ENCODE results near the gene ACTR8. TPM values are rescaled to one million over a fixed set of nuclear protein-coding genes. Genes with fewer than 3 reads are reported as not detected.

ACTR8 gene
- total RNA-seq, 1 experiment from 2014 or later: 15.2 TPM

DNA sequence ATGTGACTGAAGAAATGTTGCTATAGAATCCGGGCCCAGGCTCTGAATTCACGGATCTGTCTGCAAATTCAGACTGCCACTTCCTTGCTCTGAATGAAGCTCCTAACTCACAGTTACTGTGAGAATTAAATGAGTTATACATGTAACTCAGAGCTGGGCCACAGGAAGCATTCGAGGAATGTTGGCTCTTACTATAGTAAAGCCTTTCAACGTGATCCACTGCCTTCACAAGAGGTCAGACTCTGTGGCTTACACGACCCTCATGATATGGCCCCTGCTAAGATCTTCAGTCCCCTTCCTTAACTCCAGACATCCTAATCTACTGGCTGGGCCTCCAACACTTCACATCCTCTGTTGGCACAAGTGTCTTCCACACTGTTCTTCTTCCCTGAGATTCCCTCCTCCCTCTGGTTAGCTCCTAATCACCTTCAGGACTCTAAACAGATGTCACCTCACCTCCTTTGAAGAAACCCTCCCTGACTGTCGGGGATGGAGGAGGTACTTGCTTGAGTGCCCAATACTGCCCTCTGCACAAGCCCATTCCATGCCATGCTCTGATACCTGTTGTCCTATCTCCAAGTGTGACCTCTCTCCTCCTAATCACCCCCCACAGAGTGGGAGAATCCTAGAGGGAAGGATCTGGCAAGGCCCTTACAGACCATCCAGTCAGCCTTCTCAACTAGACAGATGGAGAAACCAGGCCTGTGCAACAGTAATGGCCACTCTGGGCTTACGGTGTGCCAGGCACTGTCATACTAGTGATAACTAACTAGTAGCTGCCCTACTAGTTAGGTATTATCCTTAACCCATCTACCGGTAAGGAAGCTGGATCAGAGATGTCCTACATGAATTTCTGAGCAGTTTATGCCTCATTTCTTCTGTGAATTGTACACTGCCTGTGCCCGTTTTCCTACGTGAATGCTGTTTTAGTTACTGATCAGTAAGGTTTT, 1.3 kb downstream of the ACTR8 start:
- no peak for DNase-seq (ENCODE audit: extremely low read depth, low read depth)

DNA sequence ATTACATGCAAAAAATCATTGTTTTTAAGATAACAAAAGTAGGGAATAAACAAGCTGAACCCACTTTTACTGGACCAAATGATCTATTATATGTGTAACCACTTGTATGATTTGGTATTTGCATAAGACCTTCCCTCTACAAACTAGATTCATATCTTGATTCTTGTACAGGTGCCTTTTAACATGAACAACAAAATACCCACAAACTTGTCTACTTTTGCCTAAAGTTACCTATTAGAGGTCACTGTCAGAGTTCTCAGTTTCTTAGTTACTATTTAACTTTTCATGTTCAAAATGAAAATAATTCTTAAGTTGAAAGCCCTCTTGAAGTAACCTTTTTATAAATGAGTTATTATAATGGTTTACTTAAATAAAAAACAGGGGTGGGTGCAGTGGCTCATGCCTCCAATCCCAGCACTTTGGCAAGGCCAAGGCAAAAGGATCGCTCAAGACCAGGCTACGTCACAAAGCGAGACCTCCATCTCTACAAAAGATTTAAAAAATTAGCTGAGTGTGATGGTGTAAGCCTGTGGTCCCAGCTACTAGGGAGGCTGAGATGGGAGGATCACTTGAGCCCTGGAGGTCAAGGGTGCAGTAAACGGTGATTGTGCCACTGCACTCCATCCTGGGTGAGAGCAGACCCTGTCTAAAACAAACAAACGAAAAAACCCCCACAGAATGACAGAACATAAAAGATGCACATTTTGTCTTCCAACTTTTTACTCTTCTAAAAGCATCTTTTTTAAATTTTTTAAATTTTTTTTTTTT, 16.0 kb downstream of the ACTR8 start:
- DNase-seq (ENCODE audit: extremely low read depth, low read depth): no peak

DNA sequence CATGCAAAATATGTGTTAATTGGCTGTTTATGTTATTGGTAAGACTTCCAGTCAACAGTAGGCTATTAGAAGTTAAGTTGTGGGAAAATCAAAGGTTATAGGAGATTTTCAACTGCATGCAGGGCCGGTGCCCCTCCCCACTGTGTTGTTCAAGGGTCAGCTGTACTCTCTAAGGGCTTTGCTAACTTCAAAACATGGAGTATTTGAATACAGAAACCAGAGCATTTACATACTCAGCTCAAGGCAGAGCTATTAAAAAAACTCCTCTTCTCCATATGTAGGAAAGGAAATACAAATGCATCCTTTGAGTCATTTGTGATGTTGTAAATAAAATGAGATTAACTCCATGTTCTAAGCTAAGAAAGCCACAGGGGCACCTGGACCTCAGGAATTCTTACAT, 18.8 kb downstream of the ACTR8 start:
- no peak for DNase-seq (ENCODE audit: extremely low read depth, low read depth)

DNA sequence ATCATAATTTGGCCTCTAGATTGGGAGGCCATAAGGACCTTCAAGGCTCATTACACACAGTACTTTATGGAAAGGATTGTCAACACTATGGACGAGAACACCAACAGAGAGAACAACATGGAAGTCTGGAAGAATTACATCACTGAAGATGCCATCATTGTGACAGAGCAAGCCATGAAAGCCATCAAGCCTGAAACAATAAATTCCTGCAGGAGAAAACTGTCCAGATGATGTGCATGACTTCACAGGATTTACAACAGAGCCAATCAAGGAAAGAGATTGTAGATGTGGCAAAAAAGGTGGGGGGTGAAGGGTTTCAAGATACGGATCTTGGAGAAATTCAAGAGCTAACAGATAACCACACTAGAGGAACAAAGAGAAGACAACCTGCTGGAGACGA, 19.7 kb downstream of the ACTR8 start:
- no peak for DNase-seq (ENCODE audit: extremely low read depth, low read depth)

DNA sequence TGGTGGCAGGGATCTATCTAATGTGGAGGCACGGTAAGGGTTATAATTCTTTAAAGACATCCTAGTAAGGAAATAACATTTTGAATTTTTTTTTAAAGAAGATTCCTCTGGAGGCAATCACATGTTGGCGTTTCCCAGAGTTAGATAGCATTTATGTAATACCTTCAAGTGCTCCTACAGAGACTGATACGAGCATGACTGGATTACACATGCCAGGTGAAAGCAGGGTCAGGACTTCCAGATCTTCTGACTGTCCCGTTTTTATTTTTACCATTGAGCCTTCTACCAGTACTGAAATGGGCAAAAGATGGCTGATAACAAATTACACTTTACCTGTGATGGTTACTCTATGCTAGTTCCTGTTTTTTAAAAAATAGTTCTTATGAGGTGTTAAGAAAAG, 21.8 kb downstream of the ACTR8 start:
- no peak for DNase-seq (ENCODE audit: extremely low read depth, low read depth)

DNA sequence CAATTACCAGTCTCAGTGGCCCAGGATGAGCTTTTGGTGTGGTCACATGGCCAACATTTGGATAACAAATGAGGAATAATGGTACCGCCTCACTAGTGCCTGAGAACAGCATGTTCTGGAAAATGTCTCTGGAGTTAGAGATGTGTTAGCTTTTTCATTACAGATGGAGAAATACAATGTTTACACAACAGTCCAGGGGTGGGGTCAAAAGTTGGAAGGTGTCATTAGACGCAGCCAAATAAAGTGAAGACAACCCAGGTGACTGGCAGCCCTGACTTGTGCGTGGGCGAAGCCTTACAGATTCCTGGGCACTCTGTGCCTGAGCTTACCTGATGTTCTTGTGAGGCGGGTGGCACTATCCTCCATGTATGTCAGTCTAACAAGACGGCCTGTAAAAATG, 22.8 kb downstream of the ACTR8 start:
- no peak for DNase-seq (ENCODE audit: extremely low read depth, low read depth)

DNA sequence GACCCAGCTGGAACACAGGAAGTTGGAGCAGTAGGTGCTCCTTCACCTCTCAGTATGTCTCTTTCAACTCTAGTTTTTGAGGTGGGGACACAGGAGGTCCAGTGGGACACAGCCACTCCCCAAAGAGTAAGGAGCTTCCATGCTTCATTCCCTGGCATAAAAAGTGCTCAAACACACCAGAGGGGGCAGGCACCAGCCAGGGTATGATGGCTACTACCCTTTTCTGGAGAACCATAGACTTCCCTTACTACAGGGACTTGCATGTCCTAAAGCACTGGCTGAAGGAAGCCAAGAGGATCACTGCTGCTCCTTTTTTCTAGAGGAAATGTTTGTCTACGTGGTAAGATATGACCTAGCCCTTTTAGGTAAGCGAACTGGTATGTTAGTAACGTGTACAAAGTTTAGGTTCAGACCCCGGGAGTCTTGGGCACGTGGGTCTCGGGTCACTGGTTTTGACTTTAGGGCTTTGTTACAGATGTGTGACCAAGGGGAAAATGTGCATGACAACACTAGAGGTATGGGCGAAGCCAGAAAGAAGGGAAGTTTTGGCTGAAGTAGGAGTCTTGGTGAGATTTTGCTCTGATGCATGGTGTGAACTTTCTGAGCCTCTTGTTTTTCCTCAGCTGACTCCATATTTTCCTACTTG, 23.7 kb downstream of the ACTR8 start:
- no peak for DNase-seq (ENCODE audit: extremely low read depth, low read depth)

DNA sequence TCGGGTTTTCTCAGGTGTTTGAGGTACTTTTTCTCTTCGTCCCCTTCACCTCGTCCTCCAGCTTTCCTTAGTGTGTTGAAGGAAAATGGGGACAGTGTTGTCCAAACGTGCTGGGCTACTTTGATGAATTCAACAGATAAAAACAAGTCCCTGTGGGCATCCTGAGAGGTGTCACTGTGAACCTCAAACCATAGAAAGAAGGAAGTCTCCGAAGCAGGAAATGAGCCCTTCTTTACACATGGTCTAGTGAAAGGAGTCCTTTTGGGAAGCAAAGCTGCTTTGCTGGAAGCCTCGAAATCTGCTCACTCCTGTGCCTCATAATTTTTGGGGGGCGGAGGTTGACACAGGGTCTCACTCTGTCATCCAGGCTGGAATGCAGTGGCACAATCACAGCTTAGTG, 25.0 kb downstream of the ACTR8 start:
- DNase-seq (ENCODE audit: extremely low read depth, low read depth): no peak

DNA sequence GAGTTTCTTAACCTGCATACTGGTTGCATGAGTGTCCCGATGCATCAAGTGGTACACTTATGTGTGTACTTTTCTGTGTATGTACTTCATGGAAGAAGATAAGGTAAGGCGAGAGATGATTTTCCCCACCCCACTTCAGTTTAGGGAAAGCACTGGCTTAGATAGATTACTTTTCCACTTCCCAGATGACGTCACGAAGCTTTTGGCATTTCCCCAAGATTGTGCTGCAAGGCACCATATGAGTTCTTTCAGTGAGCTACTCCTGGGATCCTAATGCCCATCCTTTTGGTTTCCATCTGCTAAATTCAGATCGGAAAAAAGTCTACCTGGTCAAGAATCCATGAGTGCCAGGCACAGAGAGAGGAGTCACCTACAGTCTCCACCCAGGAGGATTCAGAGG, 31.1 kb downstream of the ACTR8 start:
- DNase-seq (ENCODE audit: extremely low read depth, low read depth): no peak

DNA sequence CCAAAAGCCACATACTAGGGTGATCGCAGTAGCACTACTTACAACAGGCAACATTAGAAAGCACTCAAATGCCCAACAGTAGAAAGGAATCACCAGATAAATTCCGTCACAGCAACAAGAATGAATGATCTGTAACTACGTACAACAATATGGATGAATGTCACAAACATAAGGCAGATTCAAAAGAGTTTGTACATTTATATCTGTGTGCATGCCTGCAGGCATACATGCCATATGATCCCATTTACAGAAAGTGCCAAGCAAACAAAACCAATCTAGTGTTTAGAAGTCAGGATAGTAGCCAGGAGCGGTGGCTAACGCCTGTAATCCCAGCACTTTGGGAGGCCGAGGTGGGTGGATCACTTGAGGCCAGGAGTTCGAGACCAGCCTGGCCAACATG, 32.0 kb downstream of the ACTR8 start:
- no peak for DNase-seq (ENCODE audit: extremely low read depth, low read depth)

DNA sequence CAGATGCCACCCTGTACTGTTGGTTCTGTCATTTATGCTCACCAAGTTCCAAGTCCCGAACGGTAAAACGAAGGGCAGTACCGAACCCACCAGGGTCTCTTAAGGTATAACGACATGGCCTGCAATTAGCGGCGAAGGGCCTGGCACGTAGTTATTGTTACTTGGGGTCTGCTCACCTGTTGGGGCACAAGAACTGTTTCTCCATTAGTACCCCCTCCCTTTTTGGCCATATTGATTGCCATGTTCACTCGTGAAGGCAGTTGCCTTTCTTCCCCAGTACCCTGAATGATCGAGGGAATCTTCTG, 35.1 kb downstream of the ACTR8 start:
- DNase-seq (ENCODE audit: extremely low read depth, low read depth): no peak

DNA sequence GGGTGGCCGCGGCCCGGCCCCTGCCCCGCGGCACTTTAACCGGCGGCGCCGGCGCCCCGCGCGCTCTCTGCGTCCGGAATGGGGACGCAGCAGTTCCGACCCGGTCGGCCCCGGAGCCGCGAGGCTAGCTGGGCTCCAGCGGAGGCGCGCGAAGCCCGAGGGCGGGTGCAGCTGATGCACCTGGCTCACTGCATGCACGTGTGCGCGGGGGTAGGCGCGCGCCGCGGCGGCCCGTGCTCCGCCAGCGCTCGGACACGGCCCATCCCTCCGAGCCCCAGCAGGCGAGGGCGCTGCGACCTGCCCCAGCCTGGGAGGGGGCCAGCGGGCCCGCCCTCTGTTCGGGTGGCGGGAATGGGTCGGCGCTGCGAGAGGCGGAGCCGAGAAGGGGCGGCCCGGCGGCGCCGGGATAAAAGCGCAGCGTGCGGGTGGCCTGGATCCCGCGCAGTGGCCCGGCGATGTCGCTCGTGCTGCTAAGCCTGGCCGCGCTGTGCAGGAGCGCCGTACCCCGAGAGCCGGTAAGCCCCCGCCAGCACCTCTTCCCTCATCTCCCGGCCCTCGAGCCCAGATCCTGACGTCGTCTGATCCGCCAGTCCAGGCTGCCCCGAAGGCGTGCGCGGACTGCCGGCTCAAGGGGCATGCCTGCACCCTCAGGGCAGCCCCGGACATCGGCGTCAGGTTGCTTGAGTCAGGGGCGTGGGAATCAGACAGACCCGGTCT, 35.7 kb downstream of the ACTR8 start, which contains the start of the genes CHDH and IL17RB:
Gene CHDH, minus strand, starts transcription at position 286 of the 717 bp plus-strand sequence. CDS start 22,411 bp downstream, outside the sequence.
Gene IL17RB, plus strand, starts transcription at position 435 of the 717 bp plus-strand sequence. Its CDS starts 21 bp downstream, at position 456.
- DNase-seq (ENCODE audit: extremely low read depth, low read depth): peak; percentile 20

DNA sequence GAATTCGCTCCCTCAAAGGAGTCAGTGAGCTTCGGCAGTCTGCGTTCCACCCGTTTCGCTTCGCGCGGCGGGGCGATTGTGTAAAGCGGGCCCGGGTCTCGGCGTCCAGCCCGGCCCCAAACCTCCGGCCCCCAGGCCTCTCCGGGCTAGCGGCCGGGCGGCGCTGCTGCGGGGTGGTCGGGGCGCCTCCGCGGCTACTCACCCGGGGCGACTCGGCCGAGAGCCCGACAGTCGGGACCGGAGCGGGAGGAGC, 36.1 kb downstream of the ACTR8 start:
- no peak for DNase-seq (ENCODE audit: extremely low read depth, low read depth)

DNA sequence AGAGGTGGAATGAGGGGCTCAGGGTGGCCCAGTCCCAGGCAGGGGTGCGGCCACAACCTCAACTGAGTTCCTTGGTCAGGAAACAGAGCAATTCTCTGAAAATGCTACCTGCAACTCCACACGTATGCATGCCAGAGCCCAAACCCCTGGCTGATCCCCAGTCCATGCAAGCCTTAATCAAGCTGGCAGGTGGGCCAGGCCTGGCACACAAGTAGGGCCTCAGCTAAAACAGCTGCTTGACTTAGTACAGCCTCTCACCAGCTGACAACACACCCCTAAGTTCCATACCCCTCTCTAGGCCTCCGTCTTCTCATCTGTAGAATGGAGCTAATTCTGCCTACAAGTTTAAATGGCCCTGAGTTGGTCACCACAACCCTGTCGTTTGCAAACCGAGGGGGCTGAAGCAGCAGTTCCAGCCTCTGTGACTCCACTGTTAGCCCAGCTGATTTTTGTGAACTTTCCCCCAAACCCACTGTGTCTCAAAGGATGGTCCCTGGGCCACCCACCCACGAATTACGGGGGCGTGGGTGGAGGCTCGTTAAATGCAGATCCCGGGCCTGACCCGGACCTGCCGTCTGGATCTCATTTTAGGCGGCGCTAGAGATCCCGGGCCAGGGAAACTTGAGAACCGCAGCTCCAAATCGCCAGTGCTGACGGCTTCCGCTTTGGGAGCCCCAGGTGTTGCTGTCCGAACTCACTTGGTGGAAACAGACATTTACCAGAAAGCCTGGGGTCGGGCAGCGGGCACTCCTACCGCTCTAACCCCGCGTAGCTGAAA, 36.7 kb downstream of the ACTR8 start:
- no peak for DNase-seq (ENCODE audit: extremely low read depth, low read depth)

DNA sequence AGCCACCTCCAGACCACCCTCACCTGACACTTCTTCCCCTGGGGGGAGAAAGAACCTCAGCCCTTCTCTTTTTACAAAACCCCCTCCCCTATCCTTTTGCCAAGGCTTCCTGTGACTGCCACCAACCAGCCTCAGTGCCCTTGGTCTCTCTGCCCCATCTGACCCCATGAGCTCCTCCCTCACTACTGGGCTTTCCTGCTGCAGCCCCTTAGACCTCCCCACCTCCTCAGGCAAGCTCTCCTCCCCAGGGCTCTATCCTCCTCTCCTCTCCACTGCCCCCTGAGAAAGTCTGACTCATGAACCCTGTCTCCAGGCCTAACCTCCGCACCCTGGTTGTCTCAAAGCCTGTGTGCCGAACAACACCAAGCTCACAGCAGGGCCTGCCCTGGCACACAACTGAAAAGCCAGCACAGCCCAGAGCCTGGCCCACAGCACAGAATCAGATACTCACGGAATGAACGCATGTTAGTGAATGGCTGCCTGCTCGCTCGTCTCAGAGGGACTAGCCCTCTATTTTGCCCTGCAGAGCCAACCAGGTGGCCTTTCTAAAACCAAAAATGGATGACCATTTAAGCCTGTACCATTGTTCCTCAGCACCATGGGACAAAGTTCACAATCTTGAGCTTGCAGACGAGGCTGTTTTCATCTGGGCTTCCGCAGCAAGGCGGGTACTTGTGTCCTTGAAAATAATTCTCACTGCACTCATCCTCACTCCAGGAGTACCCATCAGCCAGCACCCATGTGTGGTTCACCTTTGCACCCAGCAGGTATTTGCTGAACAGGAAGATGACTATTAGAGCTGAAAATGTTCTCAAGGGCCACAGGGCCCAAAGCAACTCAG, 37.5 kb downstream of the ACTR8 start:
- no peak for DNase-seq (ENCODE audit: extremely low read depth, low read depth)

DNA sequence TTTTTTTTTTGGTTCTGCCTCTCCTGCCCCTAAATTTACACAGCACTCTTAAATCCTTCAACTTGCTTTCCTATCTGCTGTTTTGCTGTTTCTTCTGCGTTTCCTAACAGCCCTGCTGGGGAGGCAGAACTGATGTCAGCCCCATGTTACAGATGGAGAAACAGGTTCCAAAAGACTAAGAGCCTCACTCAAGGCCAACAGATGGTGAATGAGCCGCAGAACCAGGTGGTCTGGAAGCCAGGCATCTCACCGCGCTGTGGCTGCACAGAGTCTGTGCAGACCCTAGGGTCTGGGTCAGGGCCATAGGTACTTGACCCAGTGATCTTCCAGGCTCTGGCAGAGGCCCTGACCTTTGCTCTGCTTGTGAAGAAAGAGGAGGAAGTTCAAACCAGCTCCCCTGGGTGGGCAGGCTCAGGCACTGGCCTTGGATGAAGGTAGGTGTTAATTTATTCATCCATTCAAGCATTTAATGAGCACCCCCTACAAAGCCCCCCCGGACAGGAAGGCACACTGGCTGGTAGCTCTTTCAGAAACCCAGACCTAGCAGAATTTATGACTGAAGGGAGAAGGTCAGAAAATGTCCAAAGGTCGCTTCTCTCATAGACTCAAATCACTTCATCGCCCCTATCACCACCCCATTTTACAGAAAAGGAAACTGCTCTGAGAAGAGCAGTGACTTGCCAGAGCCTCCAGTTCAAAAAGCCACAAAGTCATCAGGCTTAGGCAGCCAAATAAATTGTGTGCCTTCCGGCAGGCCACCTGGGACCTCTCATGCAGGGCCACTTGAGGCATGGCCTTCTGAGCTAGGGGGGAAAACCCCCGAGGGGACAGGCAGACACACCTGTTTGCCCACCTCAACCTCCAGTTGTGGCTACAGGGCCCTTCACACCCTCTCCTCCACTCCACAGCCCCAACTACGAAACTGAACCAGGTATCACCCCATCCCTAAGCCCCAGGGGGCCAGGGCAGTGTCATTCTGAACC, 38.5 kb downstream of the ACTR8 start:
- DNase-seq (ENCODE audit: extremely low read depth, low read depth): no peak

DNA sequence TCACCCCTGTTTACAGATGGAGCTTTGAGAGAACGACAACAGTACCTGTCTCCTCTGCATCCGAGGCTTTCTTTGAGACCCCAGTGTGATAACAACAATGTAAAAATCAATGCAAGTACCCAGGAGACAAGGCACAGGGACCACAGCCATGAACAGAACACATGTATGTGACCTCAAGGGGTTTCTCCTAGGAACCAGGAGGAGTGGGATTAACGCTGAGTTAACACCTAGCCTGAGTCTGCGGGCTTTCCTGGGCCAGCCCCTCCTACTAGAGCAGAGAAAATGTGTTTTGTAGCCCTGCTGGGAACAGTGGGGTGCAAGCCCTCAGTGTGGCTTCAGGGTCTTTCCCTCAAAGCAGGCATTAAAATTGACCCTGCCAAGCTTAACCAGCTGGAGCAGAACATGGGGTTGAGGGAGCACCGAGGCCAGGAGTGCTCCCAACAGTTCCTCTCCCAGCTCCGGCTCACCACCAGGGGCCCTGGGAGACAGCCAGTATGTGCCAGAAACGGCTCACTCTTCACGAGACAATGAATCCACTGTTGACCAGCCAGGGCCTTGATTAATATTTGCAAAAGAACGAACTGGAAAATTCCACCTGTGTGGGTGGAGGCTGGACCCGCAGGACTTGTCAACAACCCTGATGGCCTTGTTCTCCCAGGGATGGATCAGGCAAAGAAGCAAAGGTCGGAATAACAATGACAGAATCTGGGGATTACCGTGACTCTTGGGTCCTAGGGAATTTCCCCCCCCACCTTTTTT, 39.3 kb downstream of the ACTR8 start:
- DNase-seq (ENCODE audit: extremely low read depth, low read depth): no peak
